Measurements from ENCODE around the gene ZNF90.
"Not testable (repeated sequence)": the region's sequence is repeated elsewhere in the genome, so short reads cannot be mapped to it uniquely, and the experiment has no call there.

ZNF90 gene

DNA sequence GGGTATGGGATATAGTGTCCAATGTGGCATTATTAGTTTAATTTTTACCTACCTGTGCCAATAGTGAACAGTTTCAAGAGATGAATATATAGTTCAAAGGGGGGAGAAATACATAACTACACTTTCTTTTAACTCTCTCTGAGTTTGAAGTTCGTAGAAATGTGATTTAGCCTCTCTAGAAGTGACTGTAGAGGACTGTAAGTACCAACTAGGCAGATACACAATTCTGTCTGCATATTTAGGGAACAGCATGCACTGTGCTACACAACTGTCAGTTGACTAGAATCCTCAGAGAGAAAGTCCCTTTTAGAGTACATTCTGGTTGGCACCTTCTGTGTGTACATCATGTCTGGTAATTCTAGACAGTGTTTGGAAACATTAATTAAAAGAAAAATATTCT lies 17.5 kb upstream of the ZNF90 start:
- Histone ChIP-seq H4K20me1 (ENCODE audit: insufficient read depth, low read length) (no peaks in the 10 kb centered on the region), H3K27ac (ENCODE audit: low read length) (no peak overlapping the region), H3K79me2 (ENCODE audit: low read length) (no peaks in the 10 kb centered on the region), H3K9ac (ENCODE audit: low read length) (no peak overlapping the region), H3K4me2 (ENCODE audit: low read length) (no peak overlapping the region), H3K27me3 (ENCODE audit: low read depth, low read length) (no peaks in the 10 kb centered on the region), H3K36me3 (replicated peaks; ENCODE audit: low read depth, low read length) (no peaks in the 10 kb centered on the region), H3K4me3 (ENCODE audit: low read length) (no peak overlapping the region), H3K4me1 (ENCODE audit: low read length) (peaks cover 21% of the 10 kb centered on the region), H2AFZ (ENCODE audit: low read depth, low read length) (no peak overlapping the region), H3K9me3 (ENCODE audit: insufficient read depth, low read length) (no peaks in the 10 kb centered on the region)
- TF ChIP-seq, protein P1, sequence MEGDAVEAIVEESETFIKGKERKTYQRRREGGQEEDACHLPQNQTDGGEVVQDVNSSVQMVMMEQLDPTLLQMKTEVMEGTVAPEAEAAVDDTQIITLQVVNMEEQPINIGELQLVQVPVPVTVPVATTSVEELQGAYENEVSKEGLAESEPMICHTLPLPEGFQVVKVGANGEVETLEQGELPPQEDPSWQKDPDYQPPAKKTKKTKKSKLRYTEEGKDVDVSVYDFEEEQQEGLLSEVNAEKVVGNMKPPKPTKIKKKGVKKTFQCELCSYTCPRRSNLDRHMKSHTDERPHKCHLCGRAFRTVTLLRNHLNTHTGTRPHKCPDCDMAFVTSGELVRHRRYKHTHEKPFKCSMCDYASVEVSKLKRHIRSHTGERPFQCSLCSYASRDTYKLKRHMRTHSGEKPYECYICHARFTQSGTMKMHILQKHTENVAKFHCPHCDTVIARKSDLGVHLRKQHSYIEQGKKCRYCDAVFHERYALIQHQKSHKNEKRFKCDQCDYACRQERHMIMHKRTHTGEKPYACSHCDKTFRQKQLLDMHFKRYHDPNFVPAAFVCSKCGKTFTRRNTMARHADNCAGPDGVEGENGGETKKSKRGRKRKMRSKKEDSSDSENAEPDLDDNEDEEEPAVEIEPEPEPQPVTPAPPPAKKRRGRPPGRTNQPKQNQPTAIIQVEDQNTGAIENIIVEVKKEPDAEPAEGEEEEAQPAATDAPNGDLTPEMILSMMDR (IDR thresholded peaks at IDR 0.05; ENCODE audit: low read depth, low read length) = no peak

DNA sequence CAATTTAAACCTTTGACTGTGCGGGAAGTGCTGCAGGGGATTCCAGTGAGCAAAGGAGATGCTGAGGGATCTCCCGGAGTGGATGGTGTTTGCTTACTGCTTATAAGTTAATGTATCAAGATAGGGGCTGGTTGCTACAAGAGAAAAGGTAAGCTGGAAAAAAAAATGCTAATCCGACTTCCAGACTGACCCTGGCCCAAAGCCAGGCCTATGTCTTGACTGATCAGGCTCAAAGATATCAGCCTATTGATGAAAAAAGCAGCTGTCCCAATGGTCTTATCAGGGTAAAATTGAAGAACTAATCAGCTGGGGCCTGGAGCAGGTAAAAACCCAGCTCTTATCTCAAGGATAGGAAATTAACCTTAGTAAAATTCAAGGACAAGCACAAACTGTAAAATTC lies 10.9 kb upstream of the ZNF90 start:
- TF ChIP-seq, protein P1 (IDR thresholded peaks at IDR 0.05; ENCODE audit: low read depth, low read length) = no peak
- no peak for TF ChIP-seq EZH2phosphoT487 (IDR thresholded peaks at IDR 0.05; ENCODE audit: low read depth)
- Histone ChIP-seq H3K79me2 (ENCODE audit: low read length) (no peaks in the 10 kb centered on the region), H3K9me3 (ENCODE audit: insufficient read depth, low read length) (0 out of 2 replicates have a peak, but pooled peaks cover 3% of the 10 kb centered on the region), H3K9ac (ENCODE audit: low read length) (no peak overlapping the region), H2AFZ (ENCODE audit: low read depth, low read length) (no peak overlapping the region), H3K36me3 (replicated peaks; ENCODE audit: low read depth, low read length) (no peaks in the 10 kb centered on the region), H3K27me3 (ENCODE audit: low read depth, low read length) (no peaks in the 10 kb centered on the region), H3K4me2 (ENCODE audit: low read length) (no peak overlapping the region), H3K4me3 (ENCODE audit: low read length) (no peak overlapping the region), H3K27ac (ENCODE audit: low read length) (no peak overlapping the region), H3K4me1 (ENCODE audit: low read length) (no peaks in the 10 kb centered on the region), H4K20me1 (ENCODE audit: insufficient read depth, low read length) (no peaks in the 10 kb centered on the region)

DNA sequence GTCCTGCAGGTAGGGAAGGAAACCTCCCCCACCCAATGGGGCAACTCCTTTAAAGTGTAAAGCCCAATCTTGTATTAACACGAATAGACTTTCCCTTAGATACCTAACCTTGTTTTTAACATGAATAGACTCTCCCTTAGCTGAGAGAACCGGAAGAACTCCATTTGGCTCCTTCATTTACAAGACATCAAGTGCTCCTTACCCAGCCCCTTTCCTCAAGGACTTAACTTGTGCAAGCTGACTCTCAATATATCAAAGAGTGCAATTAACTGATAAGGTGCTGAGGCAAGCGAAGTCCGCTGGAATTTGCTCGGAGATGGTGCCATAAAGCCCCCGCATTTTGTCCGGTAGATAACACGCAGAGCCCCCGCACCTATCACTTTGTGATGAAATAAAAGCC lies 9.9 kb upstream of the ZNF90 start:
- Histone ChIP-seq H3K36me3 (replicated peaks; ENCODE audit: low read depth, low read length) (no peaks in the 10 kb centered on the region), H2AFZ (ENCODE audit: low read depth, low read length) (no peak overlapping the region), H3K4me3 (ENCODE audit: low read length) (no peak overlapping the region)

DNA sequence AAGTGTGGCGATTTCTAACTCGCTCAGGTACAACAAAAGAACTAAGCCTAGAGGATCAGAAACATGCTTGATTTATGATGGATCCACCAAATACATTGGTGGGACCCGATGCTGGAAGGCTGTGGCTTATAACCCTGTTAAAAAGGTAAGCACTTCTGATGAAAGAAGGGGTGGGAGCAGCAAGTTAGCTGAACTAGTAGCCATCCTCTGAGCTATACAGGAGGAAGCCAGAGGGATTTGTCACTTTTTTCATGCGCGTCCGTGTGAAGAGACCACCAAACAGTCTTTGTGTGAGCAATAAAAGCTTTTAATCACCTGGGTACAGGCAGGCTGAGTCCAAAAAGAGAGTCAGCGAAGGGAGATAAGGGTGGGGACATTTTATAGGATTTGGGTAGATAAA lies 9.2 kb upstream of the ZNF90 start:
- not testable (repeated sequence) for H3K27ac ChIP-seq (ENCODE audit: low read length); H3K9ac ChIP-seq (ENCODE audit: low read length); H2AFZ ChIP-seq (ENCODE audit: low read depth, low read length); H4K20me1 ChIP-seq (ENCODE audit: insufficient read depth, low read length); H3K79me2 ChIP-seq (ENCODE audit: low read length); H3K27me3 ChIP-seq (ENCODE audit: low read depth, low read length); H3K4me2 ChIP-seq (ENCODE audit: low read length); H3K4me3 ChIP-seq (ENCODE audit: low read length); H3K4me1 ChIP-seq (ENCODE audit: low read length); H3K36me3 ChIP-seq (replicated peaks; ENCODE audit: low read depth, low read length); H3K9me3 ChIP-seq (ENCODE audit: insufficient read depth, low read length)

More for the DNA sequence above, 9.9 kb upstream of the ZNF90 start:
- Histone ChIP-seq H3K4me1 (ENCODE audit: low read length) (no peaks in the 10 kb centered on the region), H3K27me3 (ENCODE audit: low read depth, low read length) (no peaks in the 10 kb centered on the region), H3K9ac (ENCODE audit: low read length) (no peak overlapping the region), H3K9me3 (ENCODE audit: insufficient read depth, low read length) (0 out of 2 replicates have a peak, but pooled peaks cover 3% of the 10 kb centered on the region), H3K4me2 (ENCODE audit: low read length) (no peak overlapping the region), H3K79me2 (ENCODE audit: low read length) (no peaks in the 10 kb centered on the region), H4K20me1 (ENCODE audit: insufficient read depth, low read length) (no peaks in the 10 kb centered on the region), H3K27ac (ENCODE audit: low read length) (no peak overlapping the region)
- no peak for TF ChIP-seq EZH2phosphoT487 (IDR thresholded peaks at IDR 0.05; ENCODE audit: low read depth)
- TF ChIP-seq, protein P1 (IDR thresholded peaks at IDR 0.05; ENCODE audit: low read depth, low read length) = no peak

DNA sequence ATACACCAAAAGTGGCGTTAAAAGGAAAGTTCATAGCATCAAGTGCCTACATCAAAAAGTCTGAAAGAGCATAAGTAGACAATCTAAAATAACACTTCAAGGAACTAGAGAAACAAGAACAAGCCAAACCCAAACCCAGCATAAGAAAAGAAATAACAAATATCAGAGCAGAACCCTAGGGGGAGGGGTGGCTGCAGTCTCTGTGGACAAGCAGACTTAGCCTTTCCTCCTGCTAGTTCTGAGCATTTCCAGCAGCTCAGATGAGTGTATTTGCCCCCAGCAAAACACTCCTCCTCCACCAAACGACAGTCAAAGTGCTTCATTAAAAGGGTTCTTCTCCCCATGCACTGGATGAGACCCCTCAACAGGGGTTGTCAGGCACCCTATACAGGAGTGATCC lies 7.1 kb upstream of the ZNF90 start:
- H3K27me3 ChIP-seq (ENCODE audit: low read depth, low read length) = no peaks in the 10 kb centered on the region
- no peak overlapping the region for H3K4me3 ChIP-seq (ENCODE audit: low read length)
- H4K20me1 ChIP-seq (ENCODE audit: insufficient read depth, low read length) = no peaks in the 10 kb centered on the region
- 0 out of 2 replicates have a peak, but pooled peaks cover 3% of the 10 kb centered on the region for H3K9me3 ChIP-seq (ENCODE audit: insufficient read depth, low read length)
- no peaks in the 10 kb centered on the region for H3K4me1 ChIP-seq (ENCODE audit: low read length)
- H3K27ac ChIP-seq (ENCODE audit: low read length) = no peak overlapping the region
- no peak overlapping the region for H3K9ac ChIP-seq (ENCODE audit: low read length)
- H3K4me2 ChIP-seq (ENCODE audit: low read length) = no peak overlapping the region
- H2AFZ ChIP-seq (ENCODE audit: low read depth, low read length) = no peak overlapping the region
- no peaks in the 10 kb centered on the region for H3K36me3 ChIP-seq (replicated peaks; ENCODE audit: low read depth, low read length)
- TF ChIP-seq, protein P1 (IDR thresholded peaks at IDR 0.05; ENCODE audit: low read depth, low read length) = no peak
- TF ChIP-seq EZH2phosphoT487 (IDR thresholded peaks at IDR 0.05; ENCODE audit: low read depth) = no peak
- H3K79me2 ChIP-seq (ENCODE audit: low read length) = no peaks in the 10 kb centered on the region
